Inflammatory macrophage treated with lipopolysaccharide for 4 hours (primary cell): ENCODE measurements around the gene IL36G.

Experiments
- DNase-seq: peaks from one replicate; pipeline ENCODE4 v3.0.0-alpha.2; 2020

IL36G gene

GRCh38 chr2:112973156-112973555, 4.7 kb upstream of the IL36G start:
- DNase-seq, result no peak

GRCh38 chr2:112979731-112980130, 1.9 kb downstream of the IL36G start:
- DNase-seq, result no peak

- DNase-seq, result peak; percentile 4
Measured at GRCh38 chr2:112980537-112980936, 2.7 kb downstream of the IL36G start.

GRCh38 chr2:112985090-112985489, 7.3 kb downstream of the IL36G start:
- peak; percentile 38 for DNase-seq

- DNase-seq, result no peak
Measured at GRCh38 chr2:112989611-112990010, 11.8 kb downstream of the IL36G start.

- DNase-seq, result no peak
Measured at GRCh38 chr2:112993831-112994230, 16.0 kb downstream of the IL36G start.

GRCh38 chr2:112994648-112995047, 16.8 kb downstream of the IL36G start:
- DNase-seq, result no peak

- no peak for DNase-seq
Measured at GRCh38 chr2:112995346-112995920, 17.6 kb downstream of the IL36G start.

GRCh38 chr2:112996635-112997034, 18.8 kb downstream of the IL36G start:
- DNase-seq, result no peak

GRCh38 chr2:112997151-112997550, 19.3 kb downstream of the IL36G start:
- no peak for DNase-seq

- no peak for DNase-seq
Measured at GRCh38 chr2:113000436-113000835, 22.6 kb downstream of the IL36G start.

GRCh38 chr2:113002677-113003076, 24.9 kb downstream of the IL36G start:
- DNase-seq, result no peak

- DNase-seq, result peak; percentile 3
Measured at GRCh38 chr2:113005030-113005509, 27.3 kb downstream of the IL36G start, which contains the start of gene IL36A. Gene IL36A (plus strand): TSS chr2:113005459. CDS start chr2:113005872, 413 bp downstream.

GRCh38 chr2:113007250-113007649, 29.4 kb downstream of the IL36G start:
- DNase-seq, result no peak

- no peak for DNase-seq
Measured at GRCh38 chr2:113009622-113010021, 31.8 kb downstream of the IL36G start.

GRCh38 chr2:113010088-113010487, 32.3 kb downstream of the IL36G start:
- DNase-seq, result no peak

GRCh38 chr2:113011108-113011507, 33.3 kb downstream of the IL36G start:
- peak; percentile 10 for DNase-seq

GRCh38 chr2:113012436-113013335, 34.9 kb downstream of the IL36G start:
- no peak for DNase-seq

GRCh38 chr2:113013336-113013661, 35.5 kb downstream of the IL36G start:
- no peak for DNase-seq

GRCh38 chr2:113014067-113014466, 36.3 kb downstream of the IL36G start:
- no peak for DNase-seq

GRCh38 chr2:113015042-113015441, 37.2 kb downstream of the IL36G start:
- DNase-seq, result no peak

- DNase-seq, result no peak
Measured at GRCh38 chr2:113015655-113016054, 37.8 kb downstream of the IL36G start.

- DNase-seq, result no peak
Measured at GRCh38 chr2:113018509-113018908, 40.7 kb downstream of the IL36G start.

GRCh38 chr2:113021312-113021711, 43.5 kb downstream of the IL36G start:
- no peak for DNase-seq
